K562 (cell line): ENCODE measurements around the gene TEX38. TPM values are rescaled to one million over a fixed set of nuclear protein-coding genes. Genes with fewer than 3 reads are reported as not detected.
A peak's percentile ranks its signal among the peaks of the same experiment; 100 is the strongest.

ENCODE experiments used
- BRD4 ChIP-seq: fragments of 200-600 bp; sonication (generic); IDR thresholded peaks from 2 replicates; pipeline ENCODE4 v1.6.1; 2017; ENCODE audit warnings: inconsistent platforms
- RBM14 ChIP-seq: fragments of 200-400 bp; formaldehyde crosslinking; IDR thresholded peaks from 2 replicates; pipeline ENCODE4 v1.6.1; 2018; ENCODE audit warnings: low read depth, mild to moderate bottlenecking, low read length, moderate library complexity, borderline replicate concordance; ENCODE audit not compliant: insufficient read depth
- polyA plus RNA-seq, 8 experiments: library from polyadenylated mRNA; depleted of rRNA in 4 of 8; stranded (reverse) in 5 of 8; unstranded in 3 of 8; fragments of >200 nt; fragmentation: Nextera tagmentation in 2 of 8; fragmentation: Illumina TruSeq in 1 of 8; extraction: Ambion mirVana in 2 of 8; extraction: Trizol in 1 of 8; gene quantifications; 2 replicates each; pipeline versions ENCODE4 v1.2.1 to v1.2.3, GENCODE V29; 2011 to 2014; ENCODE audit warnings: inconsistent platforms in 1 of 8, missing spikeins in 1 of 8
- total RNA-seq, 7 experiments: library from RNA; depleted of rRNA in 6 of 7; stranded (reverse); fragments of >200 nt in 6 of 7; fragmentation: Illumina TruSeq in 2 of 7; extraction: Trizol in 2 of 7; gene quantifications; 2 replicates each; pipeline versions ENCODE4 v1.2.1 to v1.2.3, GENCODE V29; 2011 to 2021; ENCODE audit warnings: low replicate concordance in 1 of 7
- TF ChIP-seq, protein P1 (sequence below), 2 experiments: fragments of 450-650 bp; formaldehyde crosslinking in 1 of 2; IDR thresholded peaks; 2 replicates each; pipeline versions ENCODE4 v1.4.0 to v1.6.1; 2014 to 2020; ENCODE audit warnings: mild to moderate bottlenecking in 2 of 2, borderline replicate concordance in 1 of 2, low read depth in 1 of 2
- TF ChIP-seq, protein P2 (sequence below): fragments of 250-450 bp; sonication (Bioruptor Pico); IDR thresholded peaks from 2 replicates; pipeline ENCODE4 v1.4.0; 2020

Gene TEX38
- total and polyA plus RNA-seq, 9 of the 15 experiments (the other 6 are each of a cell fraction or from before 2014, with no cell fraction given): not detected

DNA sequence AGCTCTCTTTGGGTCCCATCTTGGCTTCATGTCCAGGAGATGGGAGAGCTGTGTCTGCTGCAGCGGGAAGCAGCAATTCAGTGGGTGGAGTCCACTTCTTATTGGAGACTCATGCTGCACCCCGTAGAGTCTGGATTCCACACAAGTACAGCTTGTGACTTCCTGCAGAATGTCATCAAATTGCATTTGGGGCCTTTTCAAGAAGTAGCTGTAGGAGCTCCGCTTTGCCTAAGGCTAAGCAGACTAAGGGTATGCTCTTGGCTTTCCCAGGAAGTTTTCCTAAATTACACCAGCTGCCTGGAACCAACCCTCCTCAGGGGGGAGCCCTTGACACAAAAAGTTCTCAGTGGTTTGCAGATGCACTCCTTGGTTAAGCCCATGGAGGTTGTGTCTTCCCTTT is 49.3 kb upstream of the TEX38 start (continued):
- TF ChIP-seq, protein P1, sequence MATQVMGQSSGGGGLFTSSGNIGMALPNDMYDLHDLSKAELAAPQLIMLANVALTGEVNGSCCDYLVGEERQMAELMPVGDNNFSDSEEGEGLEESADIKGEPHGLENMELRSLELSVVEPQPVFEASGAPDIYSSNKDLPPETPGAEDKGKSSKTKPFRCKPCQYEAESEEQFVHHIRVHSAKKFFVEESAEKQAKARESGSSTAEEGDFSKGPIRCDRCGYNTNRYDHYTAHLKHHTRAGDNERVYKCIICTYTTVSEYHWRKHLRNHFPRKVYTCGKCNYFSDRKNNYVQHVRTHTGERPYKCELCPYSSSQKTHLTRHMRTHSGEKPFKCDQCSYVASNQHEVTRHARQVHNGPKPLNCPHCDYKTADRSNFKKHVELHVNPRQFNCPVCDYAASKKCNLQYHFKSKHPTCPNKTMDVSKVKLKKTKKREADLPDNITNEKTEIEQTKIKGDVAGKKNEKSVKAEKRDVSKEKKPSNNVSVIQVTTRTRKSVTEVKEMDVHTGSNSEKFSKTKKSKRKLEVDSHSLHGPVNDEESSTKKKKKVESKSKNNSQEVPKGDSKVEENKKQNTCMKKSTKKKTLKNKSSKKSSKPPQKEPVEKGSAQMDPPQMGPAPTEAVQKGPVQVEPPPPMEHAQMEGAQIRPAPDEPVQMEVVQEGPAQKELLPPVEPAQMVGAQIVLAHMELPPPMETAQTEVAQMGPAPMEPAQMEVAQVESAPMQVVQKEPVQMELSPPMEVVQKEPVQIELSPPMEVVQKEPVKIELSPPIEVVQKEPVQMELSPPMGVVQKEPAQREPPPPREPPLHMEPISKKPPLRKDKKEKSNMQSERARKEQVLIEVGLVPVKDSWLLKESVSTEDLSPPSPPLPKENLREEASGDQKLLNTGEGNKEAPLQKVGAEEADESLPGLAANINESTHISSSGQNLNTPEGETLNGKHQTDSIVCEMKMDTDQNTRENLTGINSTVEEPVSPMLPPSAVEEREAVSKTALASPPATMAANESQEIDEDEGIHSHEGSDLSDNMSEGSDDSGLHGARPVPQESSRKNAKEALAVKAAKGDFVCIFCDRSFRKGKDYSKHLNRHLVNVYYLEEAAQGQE (IDR thresholded peaks at IDR 0.05; ENCODE audit: borderline replicate concordance): peak; percentile 71; the same call in 1 of the 2 replicates
- TF ChIP-seq, protein P1 (CRISPR knock-in tag; IDR thresholded peaks at IDR 0.05; ENCODE audit: low read depth): no peak
- no peak for TF ChIP-seq BRD4
- TF ChIP-seq, protein P2, sequence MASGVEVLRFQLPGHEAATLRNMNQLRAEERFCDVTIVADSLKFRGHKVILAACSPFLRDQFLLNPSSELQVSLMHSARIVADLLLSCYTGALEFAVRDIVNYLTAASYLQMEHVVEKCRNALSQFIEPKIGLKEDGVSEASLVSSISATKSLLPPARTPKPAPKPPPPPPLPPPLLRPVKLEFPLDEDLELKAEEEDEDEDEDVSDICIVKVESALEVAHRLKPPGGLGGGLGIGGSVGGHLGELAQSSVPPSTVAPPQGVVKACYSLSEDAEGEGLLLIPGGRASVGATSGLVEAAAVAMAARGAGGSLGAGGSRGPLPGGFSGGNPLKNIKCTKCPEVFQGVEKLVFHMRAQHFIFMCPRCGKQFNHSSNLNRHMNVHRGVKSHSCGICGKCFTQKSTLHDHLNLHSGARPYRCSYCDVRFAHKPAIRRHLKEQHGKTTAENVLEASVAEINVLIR (CRISPR knock-in tag): no peak
- TF ChIP-seq RBM14: no peak
- TF ChIP-seq, all 486 proteins: peak for 11
